ENCODE measurements around the gene MTMR12.

DNA sequence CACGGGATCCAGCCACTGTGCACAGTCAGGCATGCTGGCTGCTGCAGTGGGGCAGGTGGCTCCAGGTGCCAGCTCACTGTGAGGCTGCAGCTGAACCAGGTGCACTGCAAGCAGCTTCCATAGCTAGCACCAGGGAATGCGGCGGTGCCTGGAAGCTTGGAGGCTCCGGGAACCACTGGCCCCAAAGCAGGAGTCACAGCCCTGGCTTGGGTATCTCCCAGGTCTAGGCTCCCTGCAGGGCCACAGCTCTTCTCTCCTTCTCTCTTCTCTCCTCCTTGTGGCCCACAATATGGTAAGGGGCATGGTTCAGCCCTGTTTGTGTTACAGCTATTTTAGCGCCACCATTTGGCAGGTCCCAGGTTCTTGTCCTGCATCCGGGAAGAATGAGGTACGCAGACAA is 6.7 kb upstream of the MTMR12 start:
- TF ChIP-seq EZH2 (IDR thresholded peaks at IDR 0.05; ENCODE audit: low read length): no peak
- TF ChIP-seq, protein P1, sequence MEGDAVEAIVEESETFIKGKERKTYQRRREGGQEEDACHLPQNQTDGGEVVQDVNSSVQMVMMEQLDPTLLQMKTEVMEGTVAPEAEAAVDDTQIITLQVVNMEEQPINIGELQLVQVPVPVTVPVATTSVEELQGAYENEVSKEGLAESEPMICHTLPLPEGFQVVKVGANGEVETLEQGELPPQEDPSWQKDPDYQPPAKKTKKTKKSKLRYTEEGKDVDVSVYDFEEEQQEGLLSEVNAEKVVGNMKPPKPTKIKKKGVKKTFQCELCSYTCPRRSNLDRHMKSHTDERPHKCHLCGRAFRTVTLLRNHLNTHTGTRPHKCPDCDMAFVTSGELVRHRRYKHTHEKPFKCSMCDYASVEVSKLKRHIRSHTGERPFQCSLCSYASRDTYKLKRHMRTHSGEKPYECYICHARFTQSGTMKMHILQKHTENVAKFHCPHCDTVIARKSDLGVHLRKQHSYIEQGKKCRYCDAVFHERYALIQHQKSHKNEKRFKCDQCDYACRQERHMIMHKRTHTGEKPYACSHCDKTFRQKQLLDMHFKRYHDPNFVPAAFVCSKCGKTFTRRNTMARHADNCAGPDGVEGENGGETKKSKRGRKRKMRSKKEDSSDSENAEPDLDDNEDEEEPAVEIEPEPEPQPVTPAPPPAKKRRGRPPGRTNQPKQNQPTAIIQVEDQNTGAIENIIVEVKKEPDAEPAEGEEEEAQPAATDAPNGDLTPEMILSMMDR (optimal IDR thresholded peaks at IDR 0.05 in 1 of 3, IDR thresholded peaks at IDR 0.05 in 1 of 3, conservative IDR thresholded peaks at IDR 0.05 in 1 of 3; ENCODE audit: extremely low read depth in 1 of 3, insufficient read depth in 2 of 3, low read length in 3 of 3): no peak
